Adrenal gland (tissue), 12 donors: Measurements from ENCODE around the gene ARMC9. TPM values are rescaled to one million over a fixed set of nuclear protein-coding genes. Genes with fewer than 3 reads are reported as not detected.

Experiments
- DNase-seq, 7 donors: peaks; one replicate each; pipeline ENCODE4 v3.0.0-alpha.2; 2019 to 2020
- H3K27ac ChIP-seq, 5 donors: fragments of 200-600 bp; sonication (generic) in 4 of 5; 1 replicate in 3 of 5; 2 replicates in 2 of 5; pipeline versions ENCODE4 v1.5.1 to v1.8.0; 2016 to 2020; ENCODE audit warnings: mild to moderate bottlenecking in 1 of 5
- H3K27me3 ChIP-seq: fragments of 200-600 bp; 2 replicates; pipeline ENCODE4 v1.8.0; 2021
- H3K36me3 ChIP-seq, 2 donors: fragments of 200-600 bp; replicated peaks in 1 of 2; 1 replicate in 1 of 2; 2 replicates in 1 of 2; pipeline versions ENCODE4 v1.5.1 to v1.8.0; 2018 to 2022
- H3K4me1 ChIP-seq, 2 donors: fragments of 200-600 bp; replicated peaks in 1 of 2; 1 replicate in 1 of 2; 2 replicates in 1 of 2; pipeline versions ENCODE4 v1.5.1 to v1.8.0; 2018 to 2021
- H3K4me3 ChIP-seq, 4 donors: fragments of 200-600 bp; sonication (generic) in 3 of 4; one replicate each; pipeline ENCODE4 v1.5.1; 2016 to 2018
- H3K9me3 ChIP-seq, 3 donors: fragments of 200-600 bp; sonication (generic) in 1 of 3; replicated peaks in 1 of 3; 1 replicate in 2 of 3; 2 replicates in 1 of 3; pipeline versions ENCODE4 v1.5.1 to v1.8.0; 2016 to 2021
- CTCF ChIP-seq, 6 experiments: fragments of 450-650 bp in 4 of 6; fragments of 200-600 bp in 2 of 6; sonication (generic) in 1 of 6; IDR thresholded peaks; 1 replicate in 5 of 6; 2 replicates in 1 of 6; pipeline versions ENCODE4 v1.5.1 to v1.8.0; 2016 to 2021; ENCODE audit warnings: antibody characterized with exemption in 6 of 6, mild to moderate bottlenecking in 2 of 6, moderate library complexity in 1 of 6
- POLR2A ChIP-seq, 2 donors: fragments of 450-650 bp; IDR thresholded peaks; one replicate each; pipeline ENCODE4 v1.6.1; 2017; ENCODE audit warnings: antibody characterized with exemption in 2 of 2, mild to moderate bottlenecking in 2 of 2, moderate library complexity in 1 of 2
- WGBS, 4 donors: extraction: QIAGEN DNeasy Blood & Tissue Kit in 2 of 4; methylation state at CpG; one replicate each; pipeline versions ENCODE4 v1.1.5 to v1.1.7; 2013 to 2017; 5-methylcytosine and 5-hydroxymethylcytosine counted together
- intact Hi-C, 2 donors: fragments of 100-400 bp; cut with DNase I; formaldehyde crosslinking; loops; one replicate each; pipeline versions ENCODE4 v1.14.1 to v1.15.0; 2022 to 2023
- polyA plus RNA-seq, 3 donors: library from polyadenylated mRNA; stranded (reverse); fragments of 200-250 nt in 2 of 3; fragments of 350-450 nt in 1 of 3; fragmentation: Illumina TruSeq in 1 of 3; extraction: RNeasy Lipid Tissue Mini Kit (QIAGEN cat#74804) in 1 of 3; gene quantifications; one replicate each; pipeline ENCODE4 v1.2.3, GENCODE V29; 2013 to 2014
- total RNA-seq, 9 donors: library from RNA; depleted of rRNA in 4 of 9; stranded (reverse); fragments of >200 nt in 4 of 9; fragments of 120-200 nt in 1 of 9; fragmentation: NEBNext Ultra II Directional in 1 of 9; extraction: Animal tissue kit (Norgen Biotek cat#: 25700) in 1 of 9; gene quantifications; one replicate each; pipeline versions ENCODE4 v1.1.0 to v1.2.4, GENCODE V29; 2013 to 2023
- donor health status: healthy with polysubstance abuse.
- donor health status: Bipolar disorder and iron deficiency.
- donor health status: DM: yes; HTN: yes; CAD: no.
- donor health status: DM: no; HTN: no; CAD: no.
- donor health status: DM: no; HTN: no; CAD: no.
- donor health status: DM: yes; HTN: yes; CAD: no.

Gene ARMC9
- total and polyA plus RNA-seq, 12 donors: 22.0 to 109 (median 54.2) TPM

- no peak for DNase-seq
- H3K36me3 ChIP-seq: peaks cover 0 to 26% of the 10 kb centered on the region in 2 donors
These were observed 90.2 kb downstream of the ARMC9 start for GRCh38 chr2:231288590-231288989.

GRCh38 chr2:231290321-231291015, 92.0 kb downstream of the ARMC9 start:
- Histone ChIP-seq H3K27me3 (no peaks in the 10 kb centered on the region), H3K4me3 (no peak overlapping the region), H3K27ac (no peak overlapping the region), H3K9me3 (no peaks in the 10 kb centered on the region), H3K36me3 (peaks cover 0 to 26% of the 10 kb centered on the region in 2 donors), H3K4me1 (no peaks in the 10 kb centered on the region)
- TF ChIP-seq POLR2A (IDR thresholded peaks at IDR 0.05) (no peak), CTCF (IDR thresholded peaks at IDR 0.05) (no peak)
- DNase-seq: no peak
- 50 to 70% (median 58%) methylated on average over 2 of the region's 2 CpGs for WGBS, 4 donors
- intact Hi-C loops: loop anchor here (5.0 to 10.0 kb wide), 3 partner anchors 66 to 122 kb away; partner anchors contain the start of gene B3GNT7 (in 1 of the 2)

More at GRCh38 chr2:231288590-231288989, 90.2 kb downstream of the ARMC9 start:
- H3K9me3 ChIP-seq: no peaks in the 10 kb centered on the region
- no peak for TF ChIP-seq CTCF (IDR thresholded peaks at IDR 0.05)
- no peak for TF ChIP-seq POLR2A (IDR thresholded peaks at IDR 0.05)
- WGBS, 4 donors: 89 to 92% (median 90%) methylated on average over 6 to 7 of the region's 7 CpGs
- no peaks in the 10 kb centered on the region for H3K4me1 ChIP-seq
- no peak overlapping the region for H3K27ac ChIP-seq
- no peaks in the 10 kb centered on the region for H3K27me3 ChIP-seq
- no peak overlapping the region for H3K4me3 ChIP-seq
- intact Hi-C loops: no loop called here

- no peak overlapping the region for H3K4me3 ChIP-seq
- no peaks in the 10 kb centered on the region for H3K27me3 ChIP-seq
- TF ChIP-seq POLR2A (IDR thresholded peaks at IDR 0.05): no peak
- TF ChIP-seq CTCF (IDR thresholded peaks at IDR 0.05): no peak
- no peaks in the 10 kb centered on the region for H3K9me3 ChIP-seq
- H3K4me1 ChIP-seq: peaks cover 0 to 5% of the 10 kb centered on the region in 2 donors
- WGBS, 4 donors: 89 to 94% (median 91%) methylated on average over 4 to 8 of the region's 8 CpGs
- no peak for DNase-seq
- H3K36me3 ChIP-seq: peaks cover 0 to 26% of the 10 kb centered on the region in 2 donors
- H3K27ac ChIP-seq: no peak overlapping the region
- intact Hi-C loops: loop anchor here (5.0 to 10.0 kb wide), 3 partner anchors 68 to 120 kb away; partner anchors contain the start of gene B3GNT7 (in 1 of the 2)
These were observed 94.2 kb downstream of the ARMC9 start for GRCh38 chr2:231292472-231293134.

- H3K36me3 ChIP-seq: peaks cover 0 to 26% of the 10 kb centered on the region in 2 donors
- intact Hi-C loops: loop anchor here (5.0 to 10.0 kb wide), 3 partner anchors 68 to 119 kb away; partner anchors contain the start of gene B3GNT7 (in 1 of the 2)
- H3K27ac ChIP-seq: no peak overlapping the region
- H3K27me3 ChIP-seq: no peaks in the 10 kb centered on the region
- H3K4me3 ChIP-seq: no peak overlapping the region
- H3K9me3 ChIP-seq: no peaks in the 10 kb centered on the region
- peaks cover 0 to 6% of the 10 kb centered on the region in 2 donors for H3K4me1 ChIP-seq
- TF ChIP-seq POLR2A (IDR thresholded peaks at IDR 0.05) (no peak), CTCF (IDR thresholded peaks at IDR 0.05) (no peak)
- peak in 1 of 7 donors; percentile 49 for DNase-seq
- WGBS, 4 donors: 88 to 98% (median 91%) methylated on average over 4 of the region's 4 CpGs
These were observed 94.7 kb downstream of the ARMC9 start for GRCh38 chr2:231293163-231293562.
